Measurements from ENCODE around the gene TMEM128. TPM values are rescaled to one million over a fixed set of nuclear protein-coding genes. Genes with fewer than 3 reads are reported as not detected.
"Not testable (repeated sequence)": the region's sequence is repeated elsewhere in the genome, so short reads cannot be mapped to it uniquely, and the experiment has no call there.

Gene TMEM128
- total RNA-seq, 2 donors from 2014 or later, result 15.0 to 21.2 TPM

DNA sequence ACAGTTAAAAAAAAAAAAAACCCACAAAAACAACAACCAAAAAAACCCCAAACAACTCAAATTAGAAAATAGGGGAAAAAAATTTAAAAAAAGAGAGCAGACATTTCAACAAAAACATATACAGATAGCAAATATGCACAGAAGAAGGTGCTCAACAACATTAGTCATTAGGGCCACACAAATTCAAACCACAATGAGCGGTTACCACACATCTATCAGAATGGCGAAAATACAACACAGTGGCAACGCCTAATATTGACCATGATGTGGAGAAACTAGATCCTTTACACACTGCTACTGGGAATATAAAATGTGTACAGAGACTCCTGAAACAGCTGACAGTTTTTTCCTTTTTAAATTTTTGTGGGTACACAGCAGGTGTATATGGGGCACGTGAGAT lies 22.5 kb upstream of the TMEM128 start:
- DNase-seq (ENCODE audit: low spot score) (no peak), ATAC-seq (no peak)
- peaks cover 50 to 56% of the 10 kb centered on the region in 2 donors for H3K4me1 Mint-ChIP-seq (ENCODE audit: low read depth in 2 of 2)
- H3K4me3 Mint-ChIP-seq, result peak overlapping the region; percentile 85
- peak overlapping the region; percentile 92 to 95 for H3K27ac Mint-ChIP-seq
- no peaks in the 10 kb centered on the region for H3K9me3 Mint-ChIP-seq
- H3K36me3 Mint-ChIP-seq, result peaks cover 21% of the 10 kb centered on the region
- H3K27me3 Mint-ChIP-seq, result no peaks in the 10 kb centered on the region

DNA sequence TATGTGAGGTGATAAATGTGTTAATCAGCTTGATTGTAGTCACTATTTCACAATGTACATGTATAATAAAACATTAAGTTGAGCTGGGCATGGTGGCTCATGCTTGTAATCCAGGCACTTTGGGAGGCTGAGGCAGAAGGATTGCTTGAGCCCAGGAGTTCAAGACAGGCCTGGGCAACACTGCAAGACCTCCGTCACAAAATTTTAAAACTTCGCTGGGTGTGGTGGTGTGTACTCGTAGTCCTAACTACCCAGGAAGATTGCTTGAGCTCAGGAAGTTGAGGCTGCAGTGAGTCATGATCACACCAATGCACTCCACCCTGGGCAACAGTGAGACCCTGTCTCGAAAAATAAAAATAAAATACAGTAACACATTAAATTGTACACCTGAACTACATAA lies 21.8 kb upstream of the TMEM128 start:
- Mint-ChIP-seq H3K27ac (peak overlapping the region; percentile 92 to 95), H3K36me3 (peaks cover 19% of the 10 kb centered on the region), H3K27me3 (no peaks in the 10 kb centered on the region), H3K4me3 (peak overlapping the region; percentile 85), H3K9me3 (no peaks in the 10 kb centered on the region), H3K4me1 (ENCODE audit: low read depth in 2 of 2) (peaks cover 50 to 56% of the 10 kb centered on the region in 2 donors)
- peak; percentile 76 to 88 for ATAC-seq
- no peak for DNase-seq (ENCODE audit: low spot score)

DNA sequence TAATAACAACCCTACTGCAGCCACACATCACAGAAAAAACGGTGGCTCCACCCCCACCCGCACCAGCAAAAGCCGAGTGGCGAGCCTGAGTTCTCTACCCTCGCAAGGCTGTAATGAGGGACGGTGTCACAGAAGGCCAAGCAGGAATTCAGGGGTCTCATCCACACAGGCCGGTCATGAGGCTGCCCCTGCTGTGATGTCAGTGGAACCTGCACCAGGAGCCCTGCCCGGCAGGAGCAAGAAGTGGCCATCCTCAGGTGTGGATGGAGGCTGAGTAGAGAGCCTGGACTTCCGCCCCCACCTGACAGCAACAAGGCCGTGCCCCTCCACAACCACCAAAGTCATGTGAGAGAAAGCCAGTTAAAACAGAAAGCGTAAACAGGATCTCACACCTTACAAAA lies 21.3 kb upstream of the TMEM128 start:
- Mint-ChIP-seq H3K4me1 (ENCODE audit: low read depth in 2 of 2) (peaks cover 52 to 54% of the 10 kb centered on the region in 2 donors), H3K36me3 (peaks cover 14% of the 10 kb centered on the region), H3K27me3 (no peaks in the 10 kb centered on the region), H3K9me3 (no peaks in the 10 kb centered on the region), H3K27ac (peak overlapping the region; percentile 92 to 95), H3K4me3 (peak overlapping the region; percentile 85)
- DNase-seq (ENCODE audit: low spot score) (no peak), ATAC-seq (peak; percentile 67 to 74)

GRCh38 chr4:4268776-4269175 lies 20.8 kb upstream of the TMEM128 start:
- DNase-seq (ENCODE audit: low spot score), result no peak
- peaks cover 11% of the 10 kb centered on the region for H3K36me3 Mint-ChIP-seq
- peaks cover 50 to 54% of the 10 kb centered on the region in 2 donors for H3K4me1 Mint-ChIP-seq (ENCODE audit: low read depth in 2 of 2)
- H3K9me3 Mint-ChIP-seq, result no peaks in the 10 kb centered on the region
- peak in 1 of 2 donors; percentile 19 for ATAC-seq
- peak overlapping the region; percentile 85 for H3K4me3 Mint-ChIP-seq
- no peaks in the 10 kb centered on the region for H3K27me3 Mint-ChIP-seq
- peak overlapping the region; percentile 92 to 95 for H3K27ac Mint-ChIP-seq

- no peaks in the 10 kb centered on the region for H3K9me3 Mint-ChIP-seq
- no peak for DNase-seq (ENCODE audit: low spot score)
- peaks cover 11% of the 10 kb centered on the region for H3K36me3 Mint-ChIP-seq
- ATAC-seq, result no peak
- peak overlapping the region; percentile 50 for H3K4me3 Mint-ChIP-seq
- H3K27ac Mint-ChIP-seq, result peak overlapping the region; percentile 86 to 95
- no peaks in the 10 kb centered on the region for H3K27me3 Mint-ChIP-seq
- H3K4me1 Mint-ChIP-seq (ENCODE audit: low read depth in 2 of 2), result peaks cover 50 to 51% of the 10 kb centered on the region in 2 donors
Measured at GRCh38 chr4:4267981-4268380, 20.0 kb upstream of the TMEM128 start.

DNA sequence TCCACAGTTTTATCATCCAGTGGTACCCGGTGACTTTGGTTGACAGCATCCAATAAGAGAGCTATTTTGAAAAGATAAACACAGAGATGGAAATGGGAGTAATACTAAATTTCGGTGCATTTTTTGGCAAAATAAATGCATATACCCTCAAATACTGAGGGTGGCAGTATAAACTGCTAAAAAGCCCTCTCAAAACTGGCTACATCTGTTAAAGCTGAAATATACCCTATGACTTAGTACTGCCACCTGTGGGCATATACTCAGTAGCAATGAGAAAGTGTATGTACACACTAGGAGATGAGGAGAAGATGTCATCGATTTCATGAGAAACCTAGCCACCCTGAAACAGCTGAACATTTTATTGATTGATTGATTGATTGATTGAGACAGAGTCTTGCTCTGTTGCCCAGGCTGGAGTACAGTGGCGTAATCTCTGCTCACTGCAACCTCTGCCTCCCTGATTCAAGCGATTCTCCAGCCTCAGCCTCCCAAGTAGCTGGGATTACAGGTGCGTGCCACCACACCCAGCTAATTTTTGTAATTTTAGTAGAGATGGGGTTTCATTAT lies 12.2 kb upstream of the TMEM128 start:
- Mint-ChIP-seq H3K27ac (peak overlapping the region in 1 of 2 donors; percentile 76), H3K36me3 (no peaks in the 10 kb centered on the region), H3K27me3 (no peaks in the 10 kb centered on the region), H3K4me3 (no peak overlapping the region), H3K4me1 (ENCODE audit: low read depth in 2 of 2) (peaks cover 6 to 14% of the 10 kb centered on the region in 2 donors), H3K9me3 (no peaks in the 10 kb centered on the region)
- ATAC-seq (peak; percentile 65 to 76), DNase-seq (ENCODE audit: low spot score) (no peak)

DNA sequence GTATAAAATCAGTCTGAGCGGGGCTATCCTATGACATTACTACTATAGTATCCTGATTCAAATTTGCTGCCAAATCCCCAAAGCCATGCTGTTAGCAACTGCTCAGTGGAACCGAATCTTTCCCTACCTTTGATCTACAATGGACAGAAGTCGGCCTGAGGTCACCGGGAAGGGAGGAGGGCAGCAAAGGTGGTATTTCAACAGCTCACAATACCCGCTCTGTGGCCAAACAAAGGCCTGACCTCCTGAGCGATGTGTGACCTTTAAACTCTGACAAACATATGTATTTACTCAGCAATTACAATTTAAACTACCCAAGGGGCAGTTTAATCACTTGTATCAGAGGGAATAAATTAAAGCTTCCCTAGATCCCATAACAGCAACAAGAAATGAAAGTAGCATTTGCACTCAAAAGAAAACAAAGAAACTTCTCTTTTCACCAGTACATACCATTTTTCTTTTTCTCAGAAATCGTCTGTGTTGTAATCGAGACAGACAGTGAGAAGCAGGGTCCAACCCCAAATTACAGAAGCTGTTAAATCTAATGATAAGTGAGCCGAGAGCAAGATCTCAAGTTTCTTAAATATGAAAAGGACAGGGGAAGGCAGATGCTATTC lies 11.6 kb upstream of the TMEM128 start:
- no peak overlapping the region for H3K4me3 Mint-ChIP-seq
- H3K9me3 Mint-ChIP-seq, result no peaks in the 10 kb centered on the region
- ATAC-seq, result no peak
- peaks cover 6 to 12% of the 10 kb centered on the region in 2 donors for H3K4me1 Mint-ChIP-seq (ENCODE audit: low read depth in 2 of 2)
- H3K27ac Mint-ChIP-seq, result peak overlapping the region in 1 of 2 donors; percentile 76
- H3K27me3 Mint-ChIP-seq, result no peaks in the 10 kb centered on the region
- H3K36me3 Mint-ChIP-seq, result no peaks in the 10 kb centered on the region
- no peak for DNase-seq (ENCODE audit: low spot score)

- H3K27me3 Mint-ChIP-seq; H3K36me3 Mint-ChIP-seq; H3K9me3 Mint-ChIP-seq; ATAC-seq; DNase-seq (ENCODE audit: low spot score); H3K27ac Mint-ChIP-seq; H3K4me3 Mint-ChIP-seq: not testable (repeated sequence)
- H3K4me1 Mint-ChIP-seq (ENCODE audit: low read depth in 2 of 2), result peaks cover 6 to 11% of the 10 kb centered on the region in 2 donors
Measured at GRCh38 chr4:4257705-4258104, 9.7 kb upstream of the TMEM128 start.

DNA sequence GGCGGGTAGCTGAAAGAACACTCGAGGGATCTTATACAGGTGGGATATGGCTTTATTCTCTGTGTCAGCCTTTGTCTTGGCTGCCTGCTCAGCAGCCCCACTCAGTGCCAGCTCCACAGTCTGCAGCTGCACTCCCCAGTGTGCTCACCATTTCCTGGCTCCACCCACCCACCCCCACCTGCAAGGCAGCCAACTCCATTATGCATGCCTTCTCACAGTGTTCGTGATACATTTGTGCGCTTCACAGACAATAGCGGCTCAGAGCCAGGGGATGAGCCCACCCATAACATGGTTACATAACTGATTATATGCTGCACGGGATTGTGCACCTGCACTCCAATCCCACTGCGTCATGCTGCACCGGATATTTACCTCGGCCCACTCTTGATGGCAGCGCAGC lies 8.8 kb upstream of the TMEM128 start:
- DNase-seq (ENCODE audit: low spot score) (no peak), ATAC-seq (no peak)
- H3K4me1 Mint-ChIP-seq (ENCODE audit: low read depth in 2 of 2), result peaks cover 6 to 8% of the 10 kb centered on the region in 2 donors
- H3K27me3 Mint-ChIP-seq, result no peaks in the 10 kb centered on the region
- H3K27ac Mint-ChIP-seq, result no peak overlapping the region
- no peaks in the 10 kb centered on the region for H3K36me3 Mint-ChIP-seq
- no peak overlapping the region for H3K4me3 Mint-ChIP-seq
- H3K9me3 Mint-ChIP-seq, result no peaks in the 10 kb centered on the region

DNA sequence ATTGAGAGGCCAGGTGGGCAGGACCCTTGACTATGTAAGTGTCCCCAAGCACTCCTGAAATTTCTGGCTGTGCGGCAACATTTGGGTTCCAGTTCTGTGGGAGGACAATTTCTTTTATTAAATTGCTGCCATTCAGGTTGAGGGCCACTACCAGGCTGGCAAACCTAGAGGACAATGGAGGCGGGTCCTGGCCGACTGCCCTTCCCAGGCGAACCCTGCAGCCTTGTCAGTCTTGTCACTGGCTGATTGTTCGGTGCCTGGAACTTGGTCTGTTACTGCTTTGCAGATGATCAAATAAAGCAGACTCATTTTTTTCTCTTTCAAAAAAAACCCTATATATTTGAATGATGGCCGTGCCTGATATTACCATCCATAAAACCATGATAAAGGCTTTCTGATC lies 6.6 kb upstream of the TMEM128 start:
- Mint-ChIP-seq H3K27ac (no peak overlapping the region), H3K36me3 (no peaks in the 10 kb centered on the region), H3K4me1 (ENCODE audit: low read depth in 2 of 2) (peaks cover under 1 to 1% of the 10 kb centered on the region in 2 donors), H3K4me3 (no peak overlapping the region), H3K27me3 (no peaks in the 10 kb centered on the region), H3K9me3 (no peaks in the 10 kb centered on the region)
- no peak for ATAC-seq
- DNase-seq (ENCODE audit: low spot score), result no peak

DNA sequence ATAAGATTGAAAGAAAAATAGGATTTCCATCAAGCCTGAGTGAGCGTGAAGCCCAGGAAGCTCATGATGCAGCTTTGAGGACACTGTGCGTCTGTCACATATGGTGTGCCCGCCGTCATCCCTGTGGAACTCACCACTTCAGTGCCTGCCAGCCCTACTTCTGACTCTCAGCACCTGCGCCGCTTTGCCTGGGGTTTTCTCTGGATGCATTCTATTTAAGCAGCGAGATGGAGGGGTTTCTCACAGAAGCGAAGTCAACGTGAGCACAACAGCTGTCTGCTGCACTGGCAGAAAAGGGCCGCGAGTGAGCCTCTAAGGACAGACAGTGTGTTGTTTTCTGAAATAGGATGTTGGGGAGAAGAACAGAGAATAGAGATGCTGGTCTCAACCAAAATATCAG lies 6.2 kb upstream of the TMEM128 start:
- Mint-ChIP-seq H3K9me3 (no peaks in the 10 kb centered on the region), H3K36me3 (no peaks in the 10 kb centered on the region), H3K4me3 (no peak overlapping the region), H3K27me3 (no peaks in the 10 kb centered on the region), H3K27ac (no peak overlapping the region), H3K4me1 (ENCODE audit: low read depth in 2 of 2) (peaks cover under 1 to 1% of the 10 kb centered on the region in 2 donors)
- no peak for DNase-seq (ENCODE audit: low spot score)
- no peak for ATAC-seq

DNA sequence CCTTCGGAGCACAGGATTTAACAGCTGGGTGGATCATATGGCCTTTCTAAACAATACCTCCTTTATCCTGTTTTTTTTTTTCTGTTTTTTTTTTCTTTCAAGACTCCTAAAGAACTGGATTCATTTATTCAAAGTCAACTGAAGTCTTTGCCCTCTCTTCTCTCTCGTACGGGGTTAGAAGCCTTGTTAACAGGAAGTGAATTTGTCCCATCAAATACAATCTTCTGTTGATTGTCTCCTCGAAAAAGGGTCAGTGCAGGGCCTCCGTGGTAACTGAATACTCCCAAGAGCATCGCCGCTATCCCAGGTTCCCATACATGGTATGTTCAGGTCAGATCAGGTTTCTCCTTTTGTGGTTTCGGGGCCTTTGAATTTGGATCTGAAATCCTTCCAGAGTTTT lies 1.8 kb upstream of the TMEM128 start:
- no peak for DNase-seq (ENCODE audit: low spot score)
- H3K4me3 Mint-ChIP-seq, result peak overlapping the region; percentile 15
- no peak for ATAC-seq
- peaks cover 13% of the 10 kb centered on the region for H3K36me3 Mint-ChIP-seq
- H3K9me3 Mint-ChIP-seq, result no peaks in the 10 kb centered on the region
- H3K27ac Mint-ChIP-seq, result no peak overlapping the region
- peaks cover 21 to 31% of the 10 kb centered on the region in 2 donors for H3K4me1 Mint-ChIP-seq (ENCODE audit: low read depth in 2 of 2)
- no peaks in the 10 kb centered on the region for H3K27me3 Mint-ChIP-seq

DNA sequence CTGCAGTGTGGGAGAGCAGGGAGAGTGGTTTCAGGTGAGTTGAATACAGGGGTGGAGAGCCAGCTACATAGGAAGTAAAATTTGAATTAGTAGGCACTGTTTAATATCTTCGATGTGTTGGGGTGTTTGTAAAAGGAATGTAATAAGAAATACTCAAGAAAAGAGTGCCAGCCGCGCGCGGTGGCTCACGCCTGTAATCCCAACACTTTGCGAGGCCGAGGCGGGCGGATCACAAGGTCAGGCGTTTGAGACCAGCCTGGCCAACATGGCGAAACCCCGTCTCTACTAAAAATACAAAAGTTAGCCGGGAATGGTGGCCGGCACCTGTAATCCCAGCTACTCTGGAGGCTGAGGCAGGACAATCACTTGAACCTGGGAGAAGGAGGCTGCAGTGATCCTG lies 1.3 kb upstream of the TMEM128 start:
- H3K27me3 Mint-ChIP-seq; ATAC-seq; DNase-seq (ENCODE audit: low spot score); H3K9me3 Mint-ChIP-seq: not testable (repeated sequence)
- Mint-ChIP-seq H3K36me3 (peaks cover 14% of the 10 kb centered on the region), H3K4me3 (peak overlapping the region; percentile 96), H3K4me1 (ENCODE audit: low read depth in 2 of 2) (peaks cover 22 to 31% of the 10 kb centered on the region in 2 donors), H3K27ac (peak overlapping the region; percentile 98 to 99)

- ATAC-seq, result no peak
- Mint-ChIP-seq H3K36me3 (peaks cover 16% of the 10 kb centered on the region), H3K27me3 (no peaks in the 10 kb centered on the region), H3K27ac (peak overlapping the region; percentile 98 to 99), H3K4me3 (peak overlapping the region; percentile 96), H3K4me1 (ENCODE audit: low read depth in 2 of 2) (peaks cover 22 to 31% of the 10 kb centered on the region in 2 donors), H3K9me3 (no peaks in the 10 kb centered on the region)
- no peak for DNase-seq (ENCODE audit: low spot score)
Measured at GRCh38 chr4:4248885-4249203, 821 bp upstream of the TMEM128 start.

DNA sequence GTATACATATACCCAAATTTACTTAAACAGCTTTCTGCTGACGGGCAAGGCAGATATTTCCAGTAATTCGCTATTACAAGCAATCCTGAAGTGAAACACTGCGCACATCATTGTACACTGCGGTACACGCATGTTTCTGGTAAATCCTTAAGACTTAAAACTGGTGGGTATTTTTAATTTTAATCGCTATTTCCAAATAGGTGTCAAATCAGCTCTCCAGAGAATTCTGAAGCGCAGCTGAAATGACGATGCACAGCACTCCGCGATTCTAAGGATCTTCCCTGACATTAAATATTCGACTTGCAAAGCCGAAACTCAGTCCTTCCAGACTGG lies 361 bp downstream of the TMEM128 start:
- H3K4me3 Mint-ChIP-seq, result peak overlapping the region; percentile 96
- no peaks in the 10 kb centered on the region for H3K27me3 Mint-ChIP-seq
- no peaks in the 10 kb centered on the region for H3K9me3 Mint-ChIP-seq
- ATAC-seq (peak in 1 of 2 donors; percentile 1), DNase-seq (ENCODE audit: low spot score) (no peak)
- peaks cover 26 to 31% of the 10 kb centered on the region in 2 donors for H3K4me1 Mint-ChIP-seq (ENCODE audit: low read depth in 2 of 2)
- peaks cover 22% of the 10 kb centered on the region for H3K36me3 Mint-ChIP-seq
- H3K27ac Mint-ChIP-seq, result peak overlapping the region; percentile 98 to 99

Measured in natural killer cell treated with Interleukin-12 subunit alpha and Interleukin-12 subunit beta and Interleukin-15 and Interleukin-18, amount 100 ng/mL, for 72 hours (primary cell).